Fibroblast of mammary gland (primary cell): Measurements from ENCODE around the gene ANO1.

Source experiments
- DNase-seq: peaks from one replicate; pipeline ENCODE4 v3.0.0-alpha.2; 2010; ENCODE audit warnings: low read depth
- H3K4me3 ChIP-seq: 2 replicates; pipeline ENCODE4 v1.5.1; 2011; ENCODE audit warnings: low read depth, mild to moderate bottlenecking, low read length, moderate library complexity; ENCODE audit not compliant: control insufficient read depth
- TF ChIP-seq, protein P1 (sequence below): conservative IDR thresholded peaks from 2 replicates; pipeline ENCODE4 v1.5.1; 2011; ENCODE audit warnings: low read depth, low read length, inconsistent platforms; ENCODE audit not compliant: control insufficient read depth, insufficient read depth

Gene ANO1

DNA sequence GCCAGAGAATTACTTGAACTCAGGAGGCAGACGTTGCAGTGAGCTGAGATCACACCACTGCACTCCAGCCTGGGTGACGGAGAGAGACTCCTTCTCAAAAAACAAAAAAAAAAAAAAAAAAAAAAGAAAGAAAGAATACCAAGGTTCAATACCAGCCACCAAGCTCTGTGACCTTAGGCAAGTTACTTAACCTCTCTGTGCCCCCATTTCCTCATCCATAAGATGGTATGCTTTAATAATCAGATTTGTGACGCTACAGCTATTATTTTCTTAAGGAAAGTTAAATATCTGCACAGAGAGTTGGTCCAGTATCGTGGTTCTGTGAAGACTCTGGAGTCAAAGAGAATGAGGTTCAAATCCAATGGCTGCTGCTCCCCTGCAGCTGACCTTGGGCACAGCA lies 67.7 kb downstream of the ANO1 start:
- no peak overlapping the region for H3K4me3 ChIP-seq
- DNase-seq: no peak
- TF ChIP-seq, protein P1, sequence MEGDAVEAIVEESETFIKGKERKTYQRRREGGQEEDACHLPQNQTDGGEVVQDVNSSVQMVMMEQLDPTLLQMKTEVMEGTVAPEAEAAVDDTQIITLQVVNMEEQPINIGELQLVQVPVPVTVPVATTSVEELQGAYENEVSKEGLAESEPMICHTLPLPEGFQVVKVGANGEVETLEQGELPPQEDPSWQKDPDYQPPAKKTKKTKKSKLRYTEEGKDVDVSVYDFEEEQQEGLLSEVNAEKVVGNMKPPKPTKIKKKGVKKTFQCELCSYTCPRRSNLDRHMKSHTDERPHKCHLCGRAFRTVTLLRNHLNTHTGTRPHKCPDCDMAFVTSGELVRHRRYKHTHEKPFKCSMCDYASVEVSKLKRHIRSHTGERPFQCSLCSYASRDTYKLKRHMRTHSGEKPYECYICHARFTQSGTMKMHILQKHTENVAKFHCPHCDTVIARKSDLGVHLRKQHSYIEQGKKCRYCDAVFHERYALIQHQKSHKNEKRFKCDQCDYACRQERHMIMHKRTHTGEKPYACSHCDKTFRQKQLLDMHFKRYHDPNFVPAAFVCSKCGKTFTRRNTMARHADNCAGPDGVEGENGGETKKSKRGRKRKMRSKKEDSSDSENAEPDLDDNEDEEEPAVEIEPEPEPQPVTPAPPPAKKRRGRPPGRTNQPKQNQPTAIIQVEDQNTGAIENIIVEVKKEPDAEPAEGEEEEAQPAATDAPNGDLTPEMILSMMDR: no peak

DNA sequence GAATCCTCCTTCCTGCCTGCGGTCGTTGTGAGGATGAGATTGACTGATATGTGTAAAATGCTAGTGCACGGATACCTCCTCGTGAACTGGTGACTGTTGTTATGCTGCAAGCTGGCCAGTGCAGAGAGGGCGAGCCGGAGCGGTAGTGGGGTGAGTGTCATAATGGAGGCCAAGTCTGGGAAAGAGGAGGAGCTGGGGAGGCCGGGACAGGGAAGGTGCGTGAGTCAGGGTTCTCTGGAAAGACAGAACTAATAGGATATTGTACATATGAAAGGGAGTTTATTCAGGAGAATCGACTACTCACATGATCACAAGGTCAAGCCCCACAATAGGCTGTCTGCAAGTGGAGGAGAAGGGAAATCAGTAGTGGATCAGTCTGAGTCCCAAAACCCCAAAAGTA lies 68.2 kb downstream of the ANO1 start:
- no peak for DNase-seq
- TF ChIP-seq, protein P1: no peak
- no peak overlapping the region for H3K4me3 ChIP-seq

DNA sequence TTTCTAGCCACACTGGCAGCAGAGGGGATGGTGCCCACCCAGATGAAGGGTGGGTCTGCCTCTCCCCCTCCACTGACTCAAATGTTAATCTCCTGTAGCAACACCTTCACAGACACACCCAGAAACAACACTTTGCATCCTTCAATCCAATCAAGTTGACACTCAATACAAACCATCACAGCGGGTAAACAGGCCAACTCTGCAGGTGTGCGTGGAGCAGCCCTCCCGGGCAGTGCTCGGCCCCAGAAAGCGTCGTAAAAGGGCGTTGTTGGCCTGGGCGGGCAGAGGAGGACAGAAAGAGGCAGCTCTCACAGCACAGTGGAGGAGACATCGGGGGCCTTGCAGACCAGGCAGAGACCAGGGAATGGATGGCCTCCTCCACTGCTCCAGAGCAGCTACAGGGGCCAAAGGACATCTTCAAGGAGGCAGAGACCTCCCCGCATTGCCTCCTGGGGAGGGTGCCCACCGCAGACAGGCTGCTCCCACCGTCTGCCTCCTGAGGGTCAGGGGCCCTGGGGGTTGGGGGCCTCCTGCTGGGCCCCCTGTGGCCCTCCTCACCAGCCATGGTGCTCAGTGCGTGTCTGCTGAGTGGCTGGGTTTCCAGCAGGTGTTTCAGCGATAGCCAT lies 68.9 kb downstream of the ANO1 start:
- DNase-seq: no peak

DNA sequence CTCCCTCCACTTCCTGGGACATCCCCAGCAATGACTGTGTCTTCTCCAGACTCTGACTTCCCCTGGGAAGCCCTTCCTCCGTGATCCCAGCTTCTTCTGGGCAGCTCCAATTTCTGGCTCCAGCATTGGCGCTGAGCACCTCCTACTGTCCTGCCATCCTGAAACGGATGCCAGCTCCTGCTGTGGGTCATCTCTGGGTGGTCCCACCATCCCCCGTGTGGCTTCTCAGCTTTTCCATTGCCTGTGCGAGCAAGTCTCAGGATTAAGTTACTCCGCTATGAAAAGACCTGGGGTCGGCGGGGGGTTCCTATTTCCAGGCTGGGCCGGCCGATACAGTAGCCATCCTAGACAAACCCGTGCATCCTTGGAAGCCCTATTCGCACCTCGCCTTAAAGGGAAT lies 69.6 kb downstream of the ANO1 start:
- TF ChIP-seq, protein P1: no peak
- DNase-seq: no peak
- no peak overlapping the region for H3K4me3 ChIP-seq

More for the DNA sequence above, 68.9 kb downstream of the ANO1 start:
- TF ChIP-seq, protein P1: no peak
- H3K4me3 ChIP-seq: no peak overlapping the region

DNA sequence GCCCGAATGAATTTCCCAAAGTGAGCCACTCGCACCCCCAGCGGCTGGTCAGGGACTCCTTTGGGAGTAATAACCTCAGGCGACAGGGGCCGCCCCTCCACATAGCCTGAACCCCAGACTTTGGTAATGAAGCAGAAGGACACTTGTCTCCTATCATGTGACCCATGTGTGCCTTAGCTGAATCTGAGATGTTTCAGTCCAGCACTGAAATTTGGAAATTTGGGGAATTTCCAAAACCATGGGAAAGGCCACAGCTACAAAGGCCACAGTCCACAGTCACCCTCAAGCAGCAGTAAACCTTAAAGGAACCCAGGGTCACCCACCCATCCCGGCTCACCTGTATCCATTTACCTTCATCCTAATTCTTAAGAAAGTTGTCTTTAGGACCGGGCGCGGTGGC lies 73.6 kb downstream of the ANO1 start:
- H3K4me3 ChIP-seq: no peak overlapping the region
- TF ChIP-seq, protein P1: no peak
- no peak for DNase-seq

DNA sequence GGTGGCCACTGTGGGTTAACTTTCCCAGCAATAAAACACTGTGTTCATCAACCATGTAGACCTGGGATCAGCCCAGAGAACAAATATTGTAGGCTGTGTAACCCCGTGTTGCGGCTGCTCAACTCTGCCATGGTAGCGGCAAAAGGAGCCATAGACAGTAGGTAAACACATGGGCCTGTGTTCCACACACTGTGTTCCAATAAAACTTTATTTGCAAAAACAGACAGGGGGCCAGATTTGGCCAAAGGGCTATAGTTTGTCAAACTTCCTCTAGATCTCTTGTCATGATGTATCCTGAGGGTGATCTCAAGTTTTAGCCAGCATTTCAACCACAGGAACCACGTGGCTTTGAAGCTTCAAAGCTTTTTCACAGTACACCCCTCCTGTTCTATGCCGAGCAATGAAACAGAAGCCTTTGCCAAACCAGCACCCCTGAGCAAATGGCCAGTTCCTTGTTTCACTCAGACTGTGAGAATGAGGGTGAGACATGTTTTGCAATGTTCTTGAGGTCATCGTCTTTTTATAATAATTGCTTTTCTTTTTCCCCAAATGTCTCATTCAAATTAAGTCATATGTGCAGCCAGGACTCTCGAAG lies 75.1 kb downstream of the ANO1 start:
- DNase-seq: no peak
- H3K4me3 ChIP-seq: no peak overlapping the region
- TF ChIP-seq, protein P1: no peak
